Endothelial cell of umbilical vein (primary cell): Measurements from ENCODE around the gene FLT1. TPM values are rescaled to one million over a fixed set of nuclear protein-coding genes. Genes with fewer than 3 reads are reported as not detected.

Source experiments
- BruUV-seq: library from RNA; stranded (reverse); fragments of 400-500 nt; replicated peaks from 2 replicates; lab custom pipeline; 2021; lab: Mats Ljungman, UMichigan
- CTCF ChIA-PET: fragments of 300-600, 350-600 bp; sonication (Branson Sonifier 250); formaldehyde crosslinking; loops from one replicate; lab custom pipeline; 2021; ENCODE audit warnings: antibody characterized with exemption, inconsistent platforms; lab: Charles Lee
- POLR2A ChIA-PET: fragments of 300-600, 350-600 bp; sonication (Branson Sonifier 250); formaldehyde crosslinking; loops from one replicate; lab custom pipeline; 2021; ENCODE audit warnings: antibody characterized with exemption, inconsistent platforms; lab: Charles Lee
- DNase-seq: peaks from one replicate; pipeline ENCODE4 v3.0.0-alpha.2; 2011; ENCODE audit warnings: low read depth, low spot score
- FAIRE-seq: peaks from 2 replicates; lab custom pipeline; 2011; peaks lifted over from hg19 to GRCh38; lab: Jason Lieb, UNC
- H2AFZ ChIP-seq: 2 replicates; pipeline ENCODE4 v1.6.0; 2012; ENCODE audit warnings: low read depth, low read length, control low read depth, inconsistent platforms
- H3K27ac ChIP-seq: 2 replicates; pipeline ENCODE4 v1.5.1; 2011; ENCODE audit warnings: low read depth, mild to moderate bottlenecking, control low read depth, low read length, moderate library complexity; ENCODE audit not compliant: insufficient read depth
- H3K27me3 ChIP-seq, 2 experiments: 2 replicates each; pipeline versions ENCODE4 v1.6.0 to v1.6.1; 2011; ENCODE audit warnings: low read length in 2 of 2, mixed read lengths in 1 of 2; ENCODE audit not compliant: control insufficient read depth in 2 of 2, insufficient read depth in 2 of 2
- H3K36me3 ChIP-seq, 2 experiments: 2 replicates in 1 of 2; 3 replicates in 1 of 2; pipeline ENCODE4 v1.5.1; 2011; ENCODE audit warnings: low read length in 2 of 2, mild to moderate bottlenecking in 1 of 2, moderate library complexity in 1 of 2; ENCODE audit not compliant: control insufficient read depth in 2 of 2, insufficient read depth in 2 of 2; ENCODE audit errors: extremely low read depth in 1 of 2
- H3K4me1 ChIP-seq: 3 replicates; pipeline ENCODE4 v1.5.1; 2011; ENCODE audit warnings: mild to moderate bottlenecking, low read length; ENCODE audit not compliant: control insufficient read depth, insufficient read depth; ENCODE audit errors: extremely low read depth
- H3K4me2 ChIP-seq: 2 replicates; pipeline ENCODE4 v1.6.1; 2011; ENCODE audit warnings: low read length, control low read depth, mixed read lengths; ENCODE audit not compliant: insufficient read depth
- H3K4me3 ChIP-seq, 3 experiments: fragments of 200-600 bp in 1 of 3; sonication (generic), shearing (Covaris generic) in 1 of 3; replicated peaks in 1 of 3; 2 replicates each; pipeline ENCODE4 v1.5.1; 2011 to 2016; ENCODE audit warnings: control low read depth in 3 of 3, low read length in 3 of 3, mild to moderate bottlenecking in 2 of 3, inconsistent platforms in 1 of 3, low read depth in 1 of 3, moderate library complexity in 1 of 3; ENCODE audit not compliant: insufficient read depth in 1 of 3
- H3K79me2 ChIP-seq: 2 replicates; pipeline ENCODE4 v1.6.0; 2012; ENCODE audit warnings: low read length, inconsistent platforms; ENCODE audit not compliant: control insufficient read depth, insufficient read depth
- H3K9ac ChIP-seq: replicated peaks from 2 replicates; pipeline ENCODE3; 2011; ENCODE audit warnings: low read length, control low read depth; ENCODE audit not compliant: insufficient read depth; ENCODE audit errors: extremely low read depth
- H3K9me1 ChIP-seq: replicated peaks from 3 replicates; pipeline ENCODE4 v1.6.0; 2011; ENCODE audit warnings: mild to moderate bottlenecking, low read length; ENCODE audit not compliant: control insufficient read depth, insufficient read depth; ENCODE audit errors: extremely low read depth
- H3K9me3 ChIP-seq: replicated peaks from 2 replicates; pipeline ENCODE4 v1.5.1; 2012; ENCODE audit warnings: low read length, inconsistent platforms; ENCODE audit not compliant: control insufficient read depth, insufficient read depth
- H4K20me1 ChIP-seq: replicated peaks from 2 replicates; pipeline ENCODE3; 2011; ENCODE audit warnings: mild to moderate bottlenecking, low read length; ENCODE audit not compliant: control insufficient read depth, insufficient read depth; ENCODE audit errors: extremely low read depth
- FOS ChIP-seq: IDR thresholded peaks from 2 replicates; pipeline ENCODE4 v1.6.1; 2011; ENCODE audit warnings: mild to moderate bottlenecking, low read length, moderate library complexity, borderline replicate concordance; ENCODE audit not compliant: insufficient read depth
- JUN ChIP-seq: IDR thresholded peaks from 2 replicates; pipeline ENCODE4 v1.6.1; 2011; ENCODE audit warnings: borderline replicate concordance, low read depth; ENCODE audit not compliant: insufficient read length, insufficient read depth
- MAX ChIP-seq: IDR thresholded peaks from 2 replicates; pipeline ENCODE4 v1.6.1; 2011; ENCODE audit not compliant: insufficient read depth, insufficient read length
- MYC ChIP-seq: IDR thresholded peaks from one replicate; pipeline ENCODE4 v1.6.1; 2011; ENCODE audit warnings: mild to moderate bottlenecking, low read depth, low read length
- POLR2A ChIP-seq: IDR thresholded peaks from 2 replicates; pipeline ENCODE4 v1.6.1; 2012; ENCODE audit warnings: low read depth, mild to moderate bottlenecking, control low read depth, low read length
- POLR2AphosphoS5 ChIP-seq: IDR thresholded peaks from 2 replicates; pipeline ENCODE4 v1.6.1; 2012; ENCODE audit warnings: low read depth, mild to moderate bottlenecking, control low read depth, low read length, moderate library complexity; ENCODE audit not compliant: insufficient read depth
- dilution Hi-C: fragments of 300-500 bp; cut with MboI; formaldehyde crosslinking; loops from one replicate; pipeline ENCODE4 v1.15.0; 2019; ENCODE audit warnings: low sequenced_read_pairs; ENCODE audit not compliant: extremely low pct_ligation_motif_present
- intact Hi-C: fragments of 100-400 bp; cut with micrococcal nuclease; formaldehyde crosslinking; loops from one replicate; pipeline ENCODE4 v1.10.0; 2022
- polyA plus RNA-seq, 4 experiments: library from polyadenylated mRNA; depleted of rRNA in 3 of 4; stranded (reverse) in 3 of 4; unstranded in 1 of 4; fragments of >200 nt; gene quantifications; 2 replicates each; pipeline versions ENCODE4 v1.2.1 to v1.2.3, GENCODE V29; 2011 to 2012; ENCODE audit warnings: missing spikeins in 1 of 4
- total RNA-seq: library from RNA; stranded (reverse); gene quantifications from 2 replicates; pipeline ENCODE4 v1.2.3, GENCODE V29; 2021
- TF ChIP-seq, protein P1 (sequence below), 2 donors: IDR thresholded peaks; 1 replicate in 1 of 2; 2 replicates in 1 of 2; pipeline ENCODE4 v1.5.1; 2011; ENCODE audit warnings: low read length in 2 of 2, mild to moderate bottlenecking in 2 of 2, moderate library complexity in 2 of 2, control low read depth in 1 of 2, inconsistent platforms in 1 of 2, low read depth in 1 of 2; ENCODE audit not compliant: insufficient read depth in 1 of 2; ENCODE audit errors: extremely low read depth in 1 of 2

FLT1 gene
- total and polyA plus RNA-seq, 2 donors (not counting 3 experiments of a cell fraction or from before 2014, with no cell fraction given), result 16.0 to 104 TPM

DNA sequence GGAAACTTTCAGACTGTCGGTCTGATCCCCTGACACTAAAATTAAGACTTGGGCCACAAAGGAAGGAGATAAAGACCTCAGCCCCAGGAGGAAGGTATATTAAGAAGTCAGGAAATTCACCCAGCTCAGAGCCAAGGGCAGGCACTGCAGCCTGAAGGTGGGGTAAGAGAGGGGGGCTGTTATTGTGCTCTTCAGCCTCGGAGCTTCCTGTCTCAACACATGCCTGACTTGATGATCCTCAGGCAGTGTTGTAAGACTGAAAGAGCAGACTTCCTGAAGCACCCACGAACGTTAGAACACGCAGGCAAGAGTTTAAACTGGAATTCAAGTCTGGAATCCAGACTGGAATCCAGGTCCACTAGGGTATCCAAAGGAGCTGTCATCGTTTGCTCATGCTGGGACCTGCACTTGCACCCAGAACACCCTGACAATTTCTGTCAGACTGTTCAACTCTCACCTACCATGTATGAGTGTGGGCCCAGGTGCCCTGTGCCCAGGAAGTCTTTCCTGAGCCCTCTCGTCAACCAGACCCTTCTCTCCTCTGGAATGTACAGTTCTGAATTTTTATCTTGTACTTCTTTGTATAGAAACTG is 10.7 kb upstream of the FLT1 start:
- Histone ChIP-seq H3K9me1 (no peaks in the 10 kb centered on the region), H3K4me1 (no peaks in the 10 kb centered on the region), H3K27me3 (no peaks in the 10 kb centered on the region), H2AFZ (no peak overlapping the region), H3K4me3 (no peak overlapping the region), H3K9me3 (no peaks in the 10 kb centered on the region), H3K9ac (no peak overlapping the region), H3K36me3 (no peaks in the 10 kb centered on the region), H3K4me2 (no peak overlapping the region), H3K79me2 (no peaks in the 10 kb centered on the region), H3K27ac (no peak overlapping the region), H4K20me1 (no peaks in the 10 kb centered on the region)
- BruUV-seq, result no TSS peak
- CTCF ChIA-PET, result interaction anchor here (1.4 to 1.6 kb wide), 2 partner anchors 8 to 29 kb away, joined by 3 read pairs; no protein-coding TSS in a partner anchor
- POLR2A ChIA-PET, result no interaction called here
- FAIRE-seq, result no peak
- dilution Hi-C loops, result no loop called here
- intact Hi-C loops, result no loop called here
- no peak for TF ChIP-seq MAX
- no peak for TF ChIP-seq POLR2A
- TF ChIP-seq MYC, result no peak
- TF ChIP-seq, protein P1, sequence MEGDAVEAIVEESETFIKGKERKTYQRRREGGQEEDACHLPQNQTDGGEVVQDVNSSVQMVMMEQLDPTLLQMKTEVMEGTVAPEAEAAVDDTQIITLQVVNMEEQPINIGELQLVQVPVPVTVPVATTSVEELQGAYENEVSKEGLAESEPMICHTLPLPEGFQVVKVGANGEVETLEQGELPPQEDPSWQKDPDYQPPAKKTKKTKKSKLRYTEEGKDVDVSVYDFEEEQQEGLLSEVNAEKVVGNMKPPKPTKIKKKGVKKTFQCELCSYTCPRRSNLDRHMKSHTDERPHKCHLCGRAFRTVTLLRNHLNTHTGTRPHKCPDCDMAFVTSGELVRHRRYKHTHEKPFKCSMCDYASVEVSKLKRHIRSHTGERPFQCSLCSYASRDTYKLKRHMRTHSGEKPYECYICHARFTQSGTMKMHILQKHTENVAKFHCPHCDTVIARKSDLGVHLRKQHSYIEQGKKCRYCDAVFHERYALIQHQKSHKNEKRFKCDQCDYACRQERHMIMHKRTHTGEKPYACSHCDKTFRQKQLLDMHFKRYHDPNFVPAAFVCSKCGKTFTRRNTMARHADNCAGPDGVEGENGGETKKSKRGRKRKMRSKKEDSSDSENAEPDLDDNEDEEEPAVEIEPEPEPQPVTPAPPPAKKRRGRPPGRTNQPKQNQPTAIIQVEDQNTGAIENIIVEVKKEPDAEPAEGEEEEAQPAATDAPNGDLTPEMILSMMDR (IDR thresholded peaks at IDR 0.05; ENCODE audit: extremely low read depth in 1 of 2, insufficient read depth in 1 of 2, low read depth in 1 of 2, low read length in 2 of 2), result no peak
- no peak for TF ChIP-seq POLR2AphosphoS5
- TF ChIP-seq FOS, result no peak
- TF ChIP-seq JUN, result no peak
- no peak for DNase-seq
